H1 (cell line): Measurements from ENCODE around the gene RGPD3. TPM values are rescaled to one million over a fixed set of nuclear protein-coding genes. Genes with fewer than 3 reads are reported as not detected.

Experiments
- BCL11A ChIP-seq, 2 experiments: IDR thresholded peaks; one replicate each; pipeline ENCODE4 v1.6.1; 2011; ENCODE audit warnings: low read depth in 2 of 2, low read length in 2 of 2, mild to moderate bottlenecking in 2 of 2
- CEBPB ChIP-seq: IDR thresholded peaks from 2 replicates; pipeline ENCODE4 v1.6.1; 2012; ENCODE audit warnings: low read depth, low read length
- CHD2 ChIP-seq: IDR thresholded peaks from 2 replicates; pipeline ENCODE4 v1.6.1; 2012; ENCODE audit warnings: low read length, improper control_type of control experiment
- E2F6 ChIP-seq: IDR thresholded peaks from 2 replicates; pipeline ENCODE4 v1.6.1; 2012; ENCODE audit warnings: inconsistent platforms
- JUND ChIP-seq: IDR thresholded peaks from 2 replicates; pipeline ENCODE4 v1.6.1; 2011; ENCODE audit warnings: mild to moderate bottlenecking, improper control_type of control experiment, low read length
- SP4 ChIP-seq: IDR thresholded peaks from 2 replicates; pipeline ENCODE4 v1.6.1; 2012; ENCODE audit warnings: low read length, inconsistent platforms
- USF2 ChIP-seq: IDR thresholded peaks from 2 replicates; pipeline ENCODE4 v1.6.1; 2011; ENCODE audit warnings: low read length, improper control_type of control experiment
- ZNF274 ChIP-seq: IDR thresholded peaks from 2 replicates; pipeline ENCODE4 v1.7.0; 2012; ENCODE audit warnings: low read length, borderline replicate concordance; ENCODE audit errors: extremely low read depth
- polyA plus RNA-seq, 7 experiments: library from polyadenylated mRNA; depleted of rRNA in 3 of 7; stranded (reverse) in 5 of 7; unstranded in 2 of 7; fragments of >200 nt in 5 of 7; fragments of 200-250 nt in 2 of 7; gene quantifications; 1 replicate in 5 of 7; 2 replicates in 1 of 7; 4 replicates in 1 of 7; pipeline versions ENCODE4 v1.2.1 to v1.2.3, GENCODE V29; 2011 to 2013; ENCODE audit warnings: missing spikeins in 2 of 7, mixed read lengths in 2 of 7
- total RNA-seq: library from RNA; stranded (reverse); fragmentation: NEBNext Ultra II Directional; extraction: Animal tissue kit (Norgen Biotek cat#: 25700); gene quantifications from 2 replicates; pipeline ENCODE4 v1.2.1, GENCODE V29; 2021

The RGPD3 gene
- total and polyA plus RNA-seq, 2 of the 8 experiments (the other 6 are each of a cell fraction or from before 2014, with no cell fraction given), result 0.08 to 0.17 TPM

GRCh38 chr2:106353676-106354075, 114.5 kb downstream of the RGPD3 start (continued):
- no peak for TF ChIP-seq E2F6
- TF ChIP-seq JUND, result no peak
- no peak for TF ChIP-seq USF2
- TF ChIP-seq CHD2, result no peak
- TF ChIP-seq BCL11A (IDR thresholded peaks at IDR 0.05; ENCODE audit: low read depth in 2 of 2, low read length in 2 of 2), result no peak
- no peak for TF ChIP-seq ZNF274
- TF ChIP-seq CEBPB, result no peak
- TF ChIP-seq SP4, result no peak
- TF ChIP-seq, all 59 proteins: peak for 0
